HepG2 (cell line): ENCODE measurements around the gene CARHSP1. TPM values are rescaled to one million over a fixed set of nuclear protein-coding genes. Genes with fewer than 3 reads are reported as not detected.
A peak's percentile ranks its signal among the peaks of the same experiment; 100 is the strongest.

ENCODE experiments used
- AGO1 ChIP-seq: fragments of 200-400 bp; formaldehyde crosslinking; IDR thresholded peaks from 2 replicates; pipeline ENCODE4 v1.6.1; 2017; ENCODE audit warnings: mild to moderate bottlenecking, low read depth, low read length, moderate library complexity; ENCODE audit not compliant: poor library complexity, severe bottlenecking
- CEBPB ChIP-seq: IDR thresholded peaks from 2 replicates; pipeline ENCODE4 v1.6.1; 2011; ENCODE audit warnings: low read depth, low read length, improper control_type of control experiment, borderline replicate concordance
- CEBPG ChIP-seq: IDR thresholded peaks from 2 replicates; pipeline ENCODE4 v1.6.1; 2016
- ELF3 ChIP-seq: IDR thresholded peaks from 2 replicates; pipeline ENCODE4 v1.6.1; 2016; ENCODE audit warnings: missing genetic modification reagents, missing compliant biosample characterization
- HES4 ChIP-seq: sonication (generic); formaldehyde crosslinking; IDR thresholded peaks from 2 replicates; pipeline ENCODE4 v1.9.0; 2021; ENCODE audit warnings: mild to moderate bottlenecking, missing genetic modification reagents, borderline replicate concordance
- LCORL ChIP-seq, 2 experiments: fragments of 450-650 bp in 1 of 2; sonication (generic) in 1 of 2; formaldehyde crosslinking in 1 of 2; IDR thresholded peaks; 2 replicates each; pipeline versions ENCODE4 v1.5.0 to v1.6.1; 2017 to 2020; ENCODE audit warnings: antibody characterized with exemption in 1 of 2, missing genetic modification reagents in 1 of 2
- MLLT10 ChIP-seq: sonication (generic); formaldehyde crosslinking; IDR thresholded peaks from 2 replicates; pipeline ENCODE4 v1.4.0; 2020; ENCODE audit warnings: missing genetic modification reagents
- POLR2G ChIP-seq: fragments of 200-400 bp; formaldehyde crosslinking; IDR thresholded peaks from 2 replicates; pipeline ENCODE4 v1.6.1; 2018; ENCODE audit warnings: mild to moderate bottlenecking, low read depth, low read length, moderate library complexity
- REST ChIP-seq, 2 experiments: IDR thresholded peaks; 2 replicates each; pipeline ENCODE4 v1.6.1; 2011 to 2012; ENCODE audit warnings: low read length in 2 of 2, borderline replicate concordance in 1 of 2, low read depth in 1 of 2, mild to moderate bottlenecking in 1 of 2, moderate library complexity in 1 of 2
- SMYD3 ChIP-seq: sonication (generic); formaldehyde crosslinking; IDR thresholded peaks from 2 replicates; pipeline ENCODE4 v1.8.1; 2023; ENCODE audit warnings: mild to moderate bottlenecking, missing genetic modification reagents
- STAG1 ChIP-seq: sonication (generic); formaldehyde crosslinking; IDR thresholded peaks from 2 replicates; pipeline ENCODE4 v1.4.0; 2020; ENCODE audit warnings: missing genetic modification reagents
- TEAD3 ChIP-seq: optimal IDR thresholded peaks from 2 replicates; pipeline ENCODE3; 2016; ENCODE audit warnings: borderline replicate concordance
- ZMAT3 ChIP-seq: sonication (generic); formaldehyde crosslinking; conservative IDR thresholded peaks from 2 replicates; pipeline ENCODE4 v1.7.0; 2021; ENCODE audit warnings: missing genetic modification reagents
- ZNF292 ChIP-seq: sonication (generic); formaldehyde crosslinking; IDR thresholded peaks from 2 replicates; pipeline ENCODE4 v1.8.1; 2022; ENCODE audit warnings: mild to moderate bottlenecking, low read depth, missing genetic modification reagents, borderline replicate concordance
- ZNF33A ChIP-seq: sonication (generic); formaldehyde crosslinking; IDR thresholded peaks from 2 replicates; pipeline ENCODE4 v1.5.1; 2020; ENCODE audit warnings: missing genetic modification reagents, mild to moderate bottlenecking, moderate library complexity, borderline replicate concordance
- ZNF598 ChIP-seq: sonication (generic); formaldehyde crosslinking; IDR thresholded peaks from 2 replicates; pipeline ENCODE4 v1.5.1; 2020; ENCODE audit warnings: mild to moderate bottlenecking, missing genetic modification reagents, borderline replicate concordance
- ZNF710 ChIP-seq: sonication (generic); formaldehyde crosslinking; IDR thresholded peaks from 2 replicates; pipeline ENCODE4 v1.5.0; 2020; ENCODE audit warnings: mild to moderate bottlenecking, missing genetic modification reagents, borderline replicate concordance
- polyA plus RNA-seq, 8 experiments: library from polyadenylated mRNA; depleted of rRNA in 3 of 8; stranded (reverse) in 7 of 8; unstranded in 1 of 8; fragments of >200 nt; fragmentation: Illumina TruSeq in 4 of 8; extraction: Trizol in 4 of 8; gene quantifications; 2 replicates each; pipeline versions ENCODE4 v1.2.1 to v1.2.3, GENCODE V29; 2011 to 2016; ENCODE audit warnings: low read depth in 4 of 8, missing spikeins in 1 of 8, mixed read lengths in 1 of 8; ENCODE audit not compliant: insufficient read depth in 1 of 8
- total RNA-seq, 5 experiments: library from RNA; depleted of rRNA; stranded (reverse); fragments of >200 nt; fragmentation: Illumina TruSeq; extraction: Trizol; gene quantifications; 2 replicates each; pipeline ENCODE4 v1.2.3, GENCODE V29; 2016; ENCODE audit warnings: low read depth in 1 of 5
- TF ChIP-seq, protein P1 (sequence below): IDR thresholded peaks from 2 replicates; pipeline ENCODE4 v1.6.1; 2016; ENCODE audit warnings: low read depth, control low read depth
- TF ChIP-seq, protein P2 (sequence below): IDR thresholded peaks from 2 replicates; pipeline ENCODE4 v1.6.1; 2016; ENCODE audit warnings: mild to moderate bottlenecking, missing biosample characterization, missing genetic modification reagents
- TF ChIP-seq, protein P3 (sequence below): sonication (generic); formaldehyde crosslinking; IDR thresholded peaks from 2 replicates; pipeline ENCODE4 v1.4.0; 2020; ENCODE audit warnings: missing genetic modification reagents

Gene CARHSP1
- total and polyA plus RNA-seq, 2 of the 13 experiments (the other 11 are each of a cell fraction or from before 2014, with no cell fraction given), result 173 to 345 TPM

- no peak for TF ChIP-seq REST (IDR thresholded peaks at IDR 0.05; ENCODE audit: borderline replicate concordance in 1 of 2, low read depth in 1 of 2, low read length in 2 of 2)
- no peak for TF ChIP-seq CEBPB
- no peak for TF ChIP-seq AGO1
- peak; percentile 67 for TF ChIP-seq ZNF710 (CRISPR knock-in tag)
- no peak for TF ChIP-seq SMYD3 (CRISPR knock-in tag)
- TF ChIP-seq ZMAT3 (CRISPR knock-in tag), result peak; percentile 74
- peak; percentile 78; the same call in 1 of the 2 replicates for TF ChIP-seq ZNF598 (CRISPR knock-in tag)
- TF ChIP-seq, protein P1, sequence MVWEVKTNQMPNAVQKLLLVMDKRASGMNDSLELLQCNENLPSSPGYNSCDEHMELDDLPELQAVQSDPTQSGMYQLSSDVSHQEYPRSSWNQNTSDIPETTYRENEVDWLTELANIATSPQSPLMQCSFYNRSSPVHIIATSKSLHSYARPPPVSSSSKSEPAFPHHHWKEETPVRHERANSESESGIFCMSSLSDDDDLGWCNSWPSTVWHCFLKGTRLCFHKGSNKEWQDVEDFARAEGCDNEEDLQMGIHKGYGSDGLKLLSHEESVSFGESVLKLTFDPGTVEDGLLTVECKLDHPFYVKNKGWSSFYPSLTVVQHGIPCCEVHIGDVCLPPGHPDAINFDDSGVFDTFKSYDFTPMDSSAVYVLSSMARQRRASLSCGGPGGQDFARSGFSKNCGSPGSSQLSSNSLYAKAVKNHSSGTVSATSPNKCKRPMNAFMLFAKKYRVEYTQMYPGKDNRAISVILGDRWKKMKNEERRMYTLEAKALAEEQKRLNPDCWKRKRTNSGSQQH (CRISPR knock-in tag), result peak; percentile 71
- peak; percentile 27; the same call in 1 of the 2 replicates for TF ChIP-seq STAG1
- no peak for TF ChIP-seq LCORL (IDR thresholded peaks at IDR 0.05)
- peak; percentile 88 for TF ChIP-seq LCORL (CRISPR knock-in tag; IDR thresholded peaks at IDR 0.05)
- 0 out of 2 replicates have a peak, but pooled peaks have one; percentile 85 for TF ChIP-seq ZNF33A (CRISPR knock-in tag)
- TF ChIP-seq POLR2G, result peak; percentile 61; the same call in 1 of the 2 replicates
- TF ChIP-seq HES4 (CRISPR knock-in tag), result peak; percentile 15; the same call in 1 of the 2 replicates
- TF ChIP-seq, protein P2, sequence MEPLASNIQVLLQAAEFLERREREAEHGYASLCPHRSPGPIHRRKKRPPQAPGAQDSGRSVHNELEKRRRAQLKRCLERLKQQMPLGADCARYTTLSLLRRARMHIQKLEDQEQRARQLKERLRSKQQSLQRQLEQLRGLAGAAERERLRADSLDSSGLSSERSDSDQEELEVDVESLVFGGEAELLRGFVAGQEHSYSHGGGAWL (CRISPR knock-in tag), result peak; percentile 3; the same call in 1 of the 2 replicates
- no peak; the same call in 1 of the 2 replicates for TF ChIP-seq CEBPG (CRISPR knock-in tag)
- peak; percentile 69 for TF ChIP-seq ELF3 (CRISPR knock-in tag)
- no peak for TF ChIP-seq MLLT10
- TF ChIP-seq ZNF292, result peak; percentile 10; the same call in 1 of the 2 replicates
- TF ChIP-seq, protein P3, sequence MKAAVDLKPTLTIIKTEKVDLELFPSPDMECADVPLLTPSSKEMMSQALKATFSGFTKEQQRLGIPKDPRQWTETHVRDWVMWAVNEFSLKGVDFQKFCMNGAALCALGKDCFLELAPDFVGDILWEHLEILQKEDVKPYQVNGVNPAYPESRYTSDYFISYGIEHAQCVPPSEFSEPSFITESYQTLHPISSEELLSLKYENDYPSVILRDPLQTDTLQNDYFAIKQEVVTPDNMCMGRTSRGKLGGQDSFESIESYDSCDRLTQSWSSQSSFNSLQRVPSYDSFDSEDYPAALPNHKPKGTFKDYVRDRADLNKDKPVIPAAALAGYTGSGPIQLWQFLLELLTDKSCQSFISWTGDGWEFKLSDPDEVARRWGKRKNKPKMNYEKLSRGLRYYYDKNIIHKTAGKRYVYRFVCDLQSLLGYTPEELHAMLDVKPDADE (CRISPR knock-in tag), result no peak
- peak; percentile 19 for TF ChIP-seq TEAD3 (CRISPR knock-in tag)
Observed at GRCh38 chr16:8869212-8869987, 594 bp upstream of the CARHSP1 start (continued).
